ENCODE data around the gene BHMT. TPM values are rescaled to one million over a fixed set of nuclear protein-coding genes. Genes with fewer than 3 reads are reported as not detected.
A peak's percentile ranks its signal among the peaks of the same experiment; 100 is the strongest.

The BHMT gene
- total and polyA plus RNA-seq, 2 of the 4 experiments (the other 2 are of a cell fraction) = not detected

DNA sequence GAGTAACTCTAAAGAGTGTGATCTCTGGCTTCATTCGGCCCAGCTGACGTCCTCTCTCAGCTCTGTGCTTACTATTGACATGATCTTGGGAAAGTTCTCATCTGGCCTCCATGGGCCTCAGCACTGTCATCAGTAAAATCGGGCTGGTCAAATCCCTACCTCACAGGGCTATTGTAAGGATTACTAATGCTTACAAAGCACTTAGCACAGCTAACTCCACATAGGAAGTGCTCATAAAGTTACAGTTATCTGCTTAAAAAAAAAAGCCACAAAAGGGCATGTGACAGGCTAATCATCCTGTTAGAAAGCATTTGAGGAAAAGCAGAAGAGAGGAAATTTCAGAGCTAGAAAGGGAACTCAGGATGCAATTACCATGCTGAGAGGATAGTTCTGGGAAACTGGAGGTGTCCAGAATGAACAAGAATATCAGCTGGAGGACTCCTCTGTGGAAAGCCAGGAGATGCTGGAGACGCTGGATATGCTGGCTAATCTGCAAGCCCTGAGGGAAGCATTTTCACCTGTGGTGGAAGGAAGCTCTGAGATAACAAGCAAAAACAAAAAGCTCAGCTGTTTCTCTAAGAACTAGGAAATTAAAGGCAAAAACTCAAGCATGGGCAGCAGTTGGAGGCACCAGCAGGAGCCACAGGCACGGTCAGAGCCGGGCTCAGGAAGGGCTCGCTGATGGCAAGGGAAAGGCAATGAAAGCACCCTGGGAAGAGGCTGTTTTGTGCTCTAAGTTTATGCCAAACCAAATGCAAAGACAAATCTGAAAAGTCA lies 4.4 kb upstream of the BHMT start:
- no peak overlapping the region for H3K4me3 ChIP-seq (ENCODE audit: insufficient read depth, low read depth, low read length)
- no peak overlapping the region for H3K14ac ChIP-seq (replicated peaks; ENCODE audit: low read depth, low read length)
- no peak overlapping the region for H2BK15ac ChIP-seq (ENCODE audit: low read depth, low read length)
- no peak overlapping the region for H3K27ac ChIP-seq (ENCODE audit: insufficient read depth, low read length)
- H3K56ac ChIP-seq (ENCODE audit: extremely low read depth, insufficient read depth, low read length) = no peak overlapping the region
- no TSS peak for BruUV-seq (replicated peaks)
- H3K4me1 ChIP-seq (ENCODE audit: control insufficient read depth, insufficient read depth, low read length) = no peaks in the 10 kb centered on the region
- no peak overlapping the region for H2BK5ac ChIP-seq (ENCODE audit: low read depth, low read length, poor library complexity, severe bottlenecking)
- no peaks in the 10 kb centered on the region for H3K79me1 ChIP-seq (ENCODE audit: low read depth in 1 of 2, low read length in 2 of 2)
- DNase-seq = peak; percentile 5
- in situ Hi-C loops (cut with MboI; ENCODE audit: low sequenced_read_pairs) (no loop called here), intact Hi-C loops (cut with micrococcal nuclease) (no loop called here), dilution Hi-C loops (cut with HindIII; ENCODE audit: low sequenced_read_pairs, unreplicated experiment) (no loop called here)
- POLR2A ChIA-PET (ENCODE audit: unreplicated experiment) = no interaction called here
- no peak overlapping the region for H2AK9ac ChIP-seq (replicated peaks; ENCODE audit: low read depth, low read length, poor library complexity)
- H4K8ac ChIP-seq (ENCODE audit: low read depth in 2 of 2, low read length in 2 of 2) = no peak overlapping the region
- no peaks in the 10 kb centered on the region for H3K9me1 ChIP-seq (ENCODE audit: insufficient read depth, low read length)
- no peak overlapping the region for H3K18ac ChIP-seq (ENCODE audit: low read depth, low read length)
- no peak overlapping the region for H4K91ac ChIP-seq (ENCODE audit: insufficient read depth, low read depth, low read length)
- H3K36me3 ChIP-seq (ENCODE audit: control insufficient read depth, insufficient read depth, low read length) = no peaks in the 10 kb centered on the region
- peaks cover 50% of the 10 kb centered on the region for H3K27me3 ChIP-seq (ENCODE audit: control insufficient read depth, insufficient read depth, low read length)
- H4K20me1 ChIP-seq (ENCODE audit: insufficient read depth, low read length) = no peaks in the 10 kb centered on the region
- H2BK120ac ChIP-seq (ENCODE audit: low read depth, low read length) = no peak overlapping the region
- no peak overlapping the region for H2BK20ac ChIP-seq (ENCODE audit: low read depth, low read length)
- no peak overlapping the region for H3K4ac ChIP-seq (ENCODE audit: low read depth, low read length)
- H4K5ac ChIP-seq (ENCODE audit: low read depth, low read length) = no peak overlapping the region
- no peak overlapping the region for H3K4me2 ChIP-seq (ENCODE audit: low read depth, low read length)
- H2AK5ac ChIP-seq (ENCODE audit: low read depth, low read length) = no peak overlapping the region
- no peak overlapping the region for H2AFZ ChIP-seq (replicated peaks; ENCODE audit: low read length, poor library complexity)
- CTCF ChIA-PET = interaction anchor here (0.9 to 1.3 kb wide), 2 partner anchors 15 to 82 kb away, joined by 3 to 5 read pairs; no protein-coding TSS in a partner anchor
- 0 out of 2 replicates have a peak, but pooled peaks cover 2% of the 10 kb centered on the region for H3K9me3 ChIP-seq (ENCODE audit: control insufficient read depth, insufficient read depth, low read length)
- 56% methylated on average over 3 of the region's 7 CpGs; no CpG with 5 or more reads in 1 of the 2 experiments for WGBS, 2 experiments (ENCODE audit: extremely low coverage in 2 of 2, insufficient read length in 1 of 2)
- H3K23ac ChIP-seq (ENCODE audit: low read depth, low read length) = no peak overlapping the region
- ATAC-seq (ENCODE audit: low read depth) = no peak
- no peak overlapping the region for H3K9ac ChIP-seq (ENCODE audit: low read depth, low read length)
- TF ChIP-seq SMC3 (IDR thresholded peaks at IDR 0.05; ENCODE audit: low read depth, low read length) = no peak
- TF ChIP-seq CHD1 (IDR thresholded peaks at IDR 0.05; ENCODE audit: low read depth, low read length) = no peak
- no peak for TF ChIP-seq RFX5 (IDR thresholded peaks at IDR 0.05; ENCODE audit: low read depth, low read length)
- no peak for TF ChIP-seq ELK1 (IDR thresholded peaks at IDR 0.05; ENCODE audit: borderline replicate concordance, low read depth, low read length)
- no peak for TF ChIP-seq NFE2L2 (IDR thresholded peaks at IDR 0.05; ENCODE audit: low read depth, low read length)
- TF ChIP-seq, protein P1, sequence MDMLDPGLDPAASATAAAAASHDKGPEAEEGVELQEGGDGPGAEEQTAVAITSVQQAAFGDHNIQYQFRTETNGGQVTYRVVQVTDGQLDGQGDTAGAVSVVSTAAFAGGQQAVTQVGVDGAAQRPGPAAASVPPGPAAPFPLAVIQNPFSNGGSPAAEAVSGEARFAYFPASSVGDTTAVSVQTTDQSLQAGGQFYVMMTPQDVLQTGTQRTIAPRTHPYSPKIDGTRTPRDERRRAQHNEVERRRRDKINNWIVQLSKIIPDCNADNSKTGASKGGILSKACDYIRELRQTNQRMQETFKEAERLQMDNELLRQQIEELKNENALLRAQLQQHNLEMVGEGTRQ (IDR thresholded peaks at IDR 0.05; ENCODE audit: low read depth, low read length) = no peak
- no peak for TF ChIP-seq RAD21 (IDR thresholded peaks at IDR 0.05; ENCODE audit: low read length)
- TF ChIP-seq MXI1 (IDR thresholded peaks at IDR 0.05; ENCODE audit: borderline replicate concordance, low read depth, low read length) = no peak
- no peak for TF ChIP-seq RCOR1 (IDR thresholded peaks at IDR 0.05; ENCODE audit: insufficient replicate concordance, low read length)
- no peak for TF ChIP-seq MAZ (IDR thresholded peaks at IDR 0.05; ENCODE audit: borderline replicate concordance, low read depth, low read length)
- TF ChIP-seq BHLHE40 (IDR thresholded peaks at IDR 0.05; ENCODE audit: low read depth, low read length) = no peak
- TF ChIP-seq POLR2A (IDR thresholded peaks at IDR 0.05; ENCODE audit: low read depth, low read length) = no peak
- no peak for TF ChIP-seq FOS (IDR thresholded peaks at IDR 0.05; ENCODE audit: low read depth, low read length)
- no peak for TF ChIP-seq CEBPB (IDR thresholded peaks at IDR 0.05; ENCODE audit: low read depth, low read length)
- no peak for TF ChIP-seq CTCF (conservative IDR thresholded peaks at IDR 0.05; ENCODE audit: low read depth, low read length)

Measured in IMR-90 (cell line).